ENCODE data around the gene SEC31A.
"Not testable (repeated sequence)": the region's sequence is repeated elsewhere in the genome, so short reads cannot be mapped to it uniquely, and the experiment has no call there.

The SEC31A gene

DNA sequence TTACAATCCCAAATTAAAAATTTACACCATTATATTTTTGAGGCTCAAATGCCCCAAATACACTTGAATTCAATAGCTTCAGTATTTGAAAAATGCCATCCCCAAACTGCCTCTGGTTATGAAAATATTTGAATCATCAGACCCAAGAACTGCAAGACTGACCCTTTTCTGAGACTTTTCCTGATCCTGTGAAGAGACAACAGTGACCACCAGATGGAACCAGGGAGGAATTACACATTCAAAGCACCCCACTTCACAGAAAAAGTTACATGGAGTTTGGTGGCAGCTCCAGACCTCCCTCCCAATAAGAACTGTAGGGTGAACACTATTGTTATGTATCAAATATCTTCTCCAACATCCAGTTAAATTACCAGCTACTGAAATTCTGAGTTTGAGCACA is 48.4 kb downstream of the SEC31A start:
- Mint-ChIP-seq H3K27ac (no peak overlapping the region), H3K36me3 (ENCODE audit: low read depth) (peaks cover 77% of the 10 kb centered on the region), H3K4me3 (no peak overlapping the region), H3K9me3 (no peaks in the 10 kb centered on the region), H3K4me1 (no peaks in the 10 kb centered on the region), H3K27me3 (ENCODE audit: low read depth, poor library complexity) (peaks cover 2% of the 10 kb centered on the region)
- TF ChIP-seq, protein P1, sequence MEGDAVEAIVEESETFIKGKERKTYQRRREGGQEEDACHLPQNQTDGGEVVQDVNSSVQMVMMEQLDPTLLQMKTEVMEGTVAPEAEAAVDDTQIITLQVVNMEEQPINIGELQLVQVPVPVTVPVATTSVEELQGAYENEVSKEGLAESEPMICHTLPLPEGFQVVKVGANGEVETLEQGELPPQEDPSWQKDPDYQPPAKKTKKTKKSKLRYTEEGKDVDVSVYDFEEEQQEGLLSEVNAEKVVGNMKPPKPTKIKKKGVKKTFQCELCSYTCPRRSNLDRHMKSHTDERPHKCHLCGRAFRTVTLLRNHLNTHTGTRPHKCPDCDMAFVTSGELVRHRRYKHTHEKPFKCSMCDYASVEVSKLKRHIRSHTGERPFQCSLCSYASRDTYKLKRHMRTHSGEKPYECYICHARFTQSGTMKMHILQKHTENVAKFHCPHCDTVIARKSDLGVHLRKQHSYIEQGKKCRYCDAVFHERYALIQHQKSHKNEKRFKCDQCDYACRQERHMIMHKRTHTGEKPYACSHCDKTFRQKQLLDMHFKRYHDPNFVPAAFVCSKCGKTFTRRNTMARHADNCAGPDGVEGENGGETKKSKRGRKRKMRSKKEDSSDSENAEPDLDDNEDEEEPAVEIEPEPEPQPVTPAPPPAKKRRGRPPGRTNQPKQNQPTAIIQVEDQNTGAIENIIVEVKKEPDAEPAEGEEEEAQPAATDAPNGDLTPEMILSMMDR (IDR thresholded peaks at IDR 0.05) = peak; percentile 10
- DNase-seq = no peak

DNA sequence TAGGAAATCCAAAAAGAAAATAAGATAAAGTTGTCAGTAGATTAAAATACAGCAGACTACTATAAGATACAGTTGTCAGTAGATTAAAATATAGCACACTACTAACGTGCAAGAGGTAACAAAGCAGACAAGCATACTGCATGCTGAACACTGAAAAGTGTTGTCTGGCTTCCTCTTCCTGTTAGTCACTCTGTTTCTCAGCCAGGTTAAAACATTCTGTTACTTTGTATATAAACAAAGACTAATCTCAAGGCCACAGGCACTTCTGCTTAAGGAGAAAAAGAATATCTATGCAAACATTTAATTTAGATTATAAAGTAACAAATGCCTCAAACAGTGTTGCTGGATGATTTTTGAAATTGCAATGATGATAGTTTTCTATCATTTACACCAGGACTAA is 51.3 kb downstream of the SEC31A start:
- H3K9me3 Mint-ChIP-seq = no peaks in the 10 kb centered on the region
- TF ChIP-seq, protein P1 (IDR thresholded peaks at IDR 0.05) = no peak

DNA sequence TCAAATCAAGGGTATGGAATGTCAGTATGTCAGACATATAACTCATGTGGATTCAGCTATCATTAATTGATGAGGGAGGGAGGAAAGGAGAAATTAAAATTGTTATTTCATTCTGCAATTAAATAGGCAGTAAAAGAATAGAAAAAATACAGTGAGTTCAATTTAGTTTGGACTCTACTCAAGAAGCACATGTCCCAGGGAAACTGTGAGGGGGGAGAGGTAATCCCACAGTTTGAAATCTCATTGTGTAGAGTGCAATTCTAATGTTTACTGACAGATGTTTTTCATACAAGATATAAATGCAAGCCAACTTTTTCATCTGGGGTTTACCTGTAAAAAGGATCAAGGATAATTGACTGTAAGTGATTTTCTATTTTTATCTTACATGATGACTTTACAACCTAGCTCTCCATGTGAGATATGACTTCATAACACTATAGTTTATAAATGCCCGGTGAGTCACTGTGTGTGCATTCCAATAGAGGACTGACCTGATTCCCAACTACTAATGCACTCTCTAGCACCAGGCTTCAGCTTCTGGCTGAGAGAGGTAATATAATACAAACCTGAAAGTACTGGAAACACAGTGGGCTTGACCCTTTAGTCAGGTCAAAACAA is 57.1 kb downstream of the SEC31A start:
- peaks cover 14% of the 10 kb centered on the region for H3K9me3 Mint-ChIP-seq
- TF ChIP-seq, protein P1 (IDR thresholded peaks at IDR 0.05) = no peak
- no peak overlapping the region for H3K4me3 Mint-ChIP-seq
- H3K4me1 Mint-ChIP-seq = no peaks in the 10 kb centered on the region
- H3K36me3 Mint-ChIP-seq (ENCODE audit: low read depth) = peaks cover 69% of the 10 kb centered on the region
- H3K27ac Mint-ChIP-seq = no peak overlapping the region
- DNase-seq = no peak
- no peaks in the 10 kb centered on the region for H3K27me3 Mint-ChIP-seq (ENCODE audit: low read depth, poor library complexity)

More for the DNA sequence above, 51.3 kb downstream of the SEC31A start:
- H3K36me3 Mint-ChIP-seq (ENCODE audit: low read depth) = peaks cover 71% of the 10 kb centered on the region
- no peak overlapping the region for H3K4me3 Mint-ChIP-seq
- H3K27ac Mint-ChIP-seq = no peak overlapping the region
- no peak for DNase-seq
- peaks cover 2% of the 10 kb centered on the region for H3K27me3 Mint-ChIP-seq (ENCODE audit: low read depth, poor library complexity)
- H3K4me1 Mint-ChIP-seq = no peaks in the 10 kb centered on the region

DNA sequence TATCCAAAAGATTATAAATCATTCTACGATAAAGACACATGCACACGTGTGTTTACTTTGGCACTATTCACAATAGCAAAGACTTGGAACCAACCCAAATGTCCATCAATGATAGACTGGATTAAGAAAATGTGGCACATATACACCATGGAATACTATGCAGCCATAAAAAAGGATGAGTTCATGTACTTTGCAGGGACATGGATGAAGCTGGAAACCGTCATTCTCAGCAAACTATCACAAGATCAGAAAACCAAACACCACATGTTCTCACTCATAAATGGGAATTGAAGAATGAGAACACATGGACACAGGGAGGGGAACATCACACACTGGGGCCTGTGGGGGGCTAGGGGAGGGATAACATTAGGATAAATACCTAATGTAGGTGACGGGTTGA is 57.9 kb downstream of the SEC31A start:
- Mint-ChIP-seq H3K36me3 (ENCODE audit: low read depth) (peaks cover 70% of the 10 kb centered on the region), H3K9me3 (peaks cover 14% of the 10 kb centered on the region)
- not testable (repeated sequence) for H3K4me3 Mint-ChIP-seq; DNase-seq; H3K4me1 Mint-ChIP-seq; H3K27me3 Mint-ChIP-seq (ENCODE audit: low read depth, poor library complexity); H3K27ac Mint-ChIP-seq

DNA sequence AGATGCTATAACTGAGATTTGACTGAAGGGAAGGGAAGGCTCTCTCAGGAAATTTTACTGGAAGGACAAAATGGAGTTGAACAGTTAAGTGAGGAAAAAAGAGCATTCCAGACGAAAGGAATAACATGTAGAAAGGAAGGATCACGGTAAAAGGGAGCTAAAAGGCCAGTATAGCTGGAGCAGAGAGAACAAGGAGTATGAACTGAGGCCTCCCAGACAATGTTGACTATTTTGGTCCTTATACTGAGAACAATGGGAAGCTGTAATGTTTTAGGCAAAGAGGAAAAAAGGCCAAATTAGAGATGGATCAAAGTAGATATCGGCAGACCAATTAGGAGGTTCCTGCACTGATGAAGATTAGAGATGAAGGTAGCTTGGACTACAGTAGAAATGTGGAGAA is 65.5 kb downstream of the SEC31A start:
- Mint-ChIP-seq H3K9me3 (no peaks in the 10 kb centered on the region), H3K27me3 (ENCODE audit: low read depth, poor library complexity) (no peaks in the 10 kb centered on the region), H3K36me3 (ENCODE audit: low read depth) (peaks cover 69% of the 10 kb centered on the region), H3K4me1 (no peaks in the 10 kb centered on the region), H3K27ac (peak overlapping the region; percentile 0), H3K4me3 (no peak overlapping the region)
- TF ChIP-seq, protein P1 (IDR thresholded peaks at IDR 0.05) = no peak
- DNase-seq = no peak

DNA sequence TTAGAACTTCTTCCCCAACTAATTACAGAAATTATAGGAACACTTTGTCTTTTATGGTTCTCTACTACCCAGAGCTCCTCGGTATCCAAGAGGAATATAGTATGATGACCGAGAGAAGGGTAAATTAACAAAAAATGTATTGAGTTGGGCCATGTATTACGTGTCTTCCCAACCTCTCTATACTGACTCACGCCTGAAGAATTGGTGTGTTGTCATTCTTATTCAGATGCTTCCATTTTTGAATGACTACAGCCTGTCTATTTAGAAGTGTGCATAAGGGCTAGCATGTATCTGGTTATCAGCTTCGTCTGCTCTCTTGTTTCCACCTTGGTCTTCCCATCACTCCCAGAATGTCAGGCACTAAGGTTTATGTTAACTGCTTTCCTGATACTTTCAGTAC is 67.9 kb downstream of the SEC31A start:
- Mint-ChIP-seq H3K27me3 (ENCODE audit: low read depth, poor library complexity) (no peaks in the 10 kb centered on the region), H3K4me1 (peaks cover 6% of the 10 kb centered on the region), H3K27ac (no peak overlapping the region), H3K9me3 (no peaks in the 10 kb centered on the region), H3K36me3 (ENCODE audit: low read depth) (peaks cover 76% of the 10 kb centered on the region), H3K4me3 (no peak overlapping the region)
- no peak for DNase-seq
- TF ChIP-seq, protein P1 (IDR thresholded peaks at IDR 0.05) = no peak
